Activated CD8-positive, alpha-beta T cell treated with anti-CD3 and anti-CD28 coated beads, Interleukin-2, amount 10 ng/mL, durations not matched to agents 7 days and 5 days (primary cell): ENCODE results near the gene HMGCS2. TPM values are rescaled to one million over a fixed set of nuclear protein-coding genes. Genes with fewer than 3 reads are reported as not detected.

Experiments
- ATAC-seq: fragments of 150-1000 bp; cut with Tn5 transposase; one replicate; pipeline ENCODE4 v1.10.0; 2021; ENCODE audit warnings: moderate library complexity
- CTCF ChIA-PET: fragments of 350-600 bp; sonication (Branson Sonifier 250); formaldehyde crosslinking; loops from one replicate; lab custom pipeline; 2021; ENCODE audit warnings: antibody characterized with exemption; lab: Charles Lee
- POLR2A ChIA-PET: fragments of 350-600 bp; sonication (Branson Sonifier 250); formaldehyde crosslinking; loops from one replicate; lab custom pipeline; 2021; ENCODE audit warnings: antibody characterized with exemption; lab: Charles Lee
- DNase-seq: peaks from one replicate; pipeline ENCODE4 v3.0.0-alpha.2; 2020
- H3K27ac Mint-ChIP-seq: one replicate; pipeline ENCODE4 v1.8.0; 2021; ENCODE audit warnings: mild to moderate bottlenecking, mixed read lengths
- H3K27me3 Mint-ChIP-seq: one replicate; pipeline ENCODE4 v1.8.0; 2021; ENCODE audit warnings: low read depth, mixed read lengths
- H3K36me3 Mint-ChIP-seq: one replicate; pipeline ENCODE4 v1.8.0; 2021; ENCODE audit warnings: low read depth, mixed read lengths
- H3K4me1 Mint-ChIP-seq: one replicate; pipeline ENCODE4 v1.8.0; 2021; ENCODE audit warnings: low read depth, mixed read lengths
- H3K4me3 Mint-ChIP-seq: one replicate; pipeline ENCODE4 v1.8.0; 2021; ENCODE audit warnings: mild to moderate bottlenecking, mixed read lengths
- H3K9me3 Mint-ChIP-seq: one replicate; pipeline ENCODE4 v1.8.0; 2022; ENCODE audit warnings: mixed read lengths; ENCODE audit not compliant: insufficient read depth
- total RNA-seq, 2 experiments: library from RNA; stranded (reverse); gene quantifications; one replicate each; pipeline ENCODE4 v1.2.3, GENCODE V29; 2021

Gene HMGCS2
- total RNA-seq, 2 experiments from 2014 or later = not detected

DNA sequence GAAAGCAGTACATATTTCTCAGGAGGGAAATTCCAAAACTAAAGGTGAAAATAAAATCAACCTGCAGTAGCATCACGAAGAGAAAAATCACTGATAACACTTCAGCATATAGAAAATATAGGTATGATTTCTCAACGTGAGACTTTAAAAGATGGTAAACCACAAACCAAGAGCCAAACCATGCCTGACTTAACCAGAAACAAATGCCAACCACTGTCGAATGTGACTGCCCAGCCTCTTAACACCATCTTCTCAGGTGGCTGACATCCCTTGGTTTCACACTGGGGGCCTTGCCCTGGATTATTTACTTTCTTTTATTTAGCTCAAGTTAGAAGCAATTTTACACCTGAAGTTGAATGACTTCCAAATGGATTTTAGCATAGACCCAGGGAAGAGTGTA lies 10.1 kb downstream of the HMGCS2 start:
- Mint-ChIP-seq H3K27me3 (peaks cover 32% of the 10 kb centered on the region), H3K27ac (no peak overlapping the region), H3K36me3 (no peaks in the 10 kb centered on the region), H3K4me3 (no peak overlapping the region), H3K4me1 (peaks cover 18% of the 10 kb centered on the region), H3K9me3 (no peaks in the 10 kb centered on the region)
- POLR2A ChIA-PET = no interaction called here
- CTCF ChIA-PET = interaction anchor here (1.0 to 1.3 kb wide), 2 partner anchors 15 to 51 kb away, joined by 3 to 5 read pairs; no protein-coding TSS in a partner anchor
- DNase-seq = no peak
- peak; percentile 53 for ATAC-seq

DNA sequence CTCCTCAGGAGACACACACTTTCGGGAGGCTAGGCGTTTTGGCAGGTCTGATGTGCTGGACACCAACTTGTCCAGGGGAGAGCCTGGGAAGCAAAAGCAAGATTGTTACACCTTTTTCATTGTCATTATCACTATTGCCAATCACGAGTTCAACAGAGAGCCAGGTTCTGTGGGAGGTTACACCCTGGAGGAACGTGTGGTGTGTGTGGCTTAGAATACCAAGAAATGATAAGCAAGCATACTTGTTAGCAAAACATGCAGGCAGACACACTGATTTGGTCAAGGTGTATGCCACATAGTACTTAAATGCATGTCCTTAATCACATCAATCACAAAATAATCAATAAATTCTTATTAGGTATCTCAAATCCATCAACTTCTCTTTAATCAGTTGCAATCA lies 16.1 kb downstream of the HMGCS2 start:
- Mint-ChIP-seq H3K9me3 (no peaks in the 10 kb centered on the region), H3K4me3 (no peak overlapping the region), H3K27ac (no peak overlapping the region), H3K27me3 (peaks cover 40% of the 10 kb centered on the region), H3K36me3 (no peaks in the 10 kb centered on the region), H3K4me1 (peaks cover 28% of the 10 kb centered on the region)
- ChIA-PET CTCF (interaction anchor here (1.3 to 1.7 kb wide), 2 partner anchors 9 to 56 kb away, joined by 3 to 4 read pairs; no protein-coding TSS in a partner anchor), POLR2A (no interaction called here)
- ATAC-seq (peak; percentile 64), DNase-seq (peak; percentile 35)

DNA sequence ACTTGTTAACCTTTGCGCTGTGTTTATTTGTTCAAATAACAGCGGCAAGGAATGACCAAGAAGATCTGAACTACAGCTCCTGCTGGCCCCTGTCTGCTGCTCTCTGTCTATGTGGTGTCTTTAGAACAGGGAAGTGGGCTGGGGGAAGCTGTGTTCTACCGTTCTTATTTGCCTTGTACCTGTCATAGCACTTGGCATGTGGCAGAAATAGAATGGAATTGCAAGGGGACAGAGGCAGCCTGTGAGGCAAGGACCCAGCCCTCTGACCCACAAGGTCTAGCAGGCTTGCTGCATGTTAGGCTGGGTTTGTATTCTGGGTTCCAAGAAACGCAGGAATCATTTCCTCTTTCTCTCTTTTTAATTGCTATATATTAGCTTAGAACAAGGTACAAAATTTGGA lies 20.7 kb downstream of the HMGCS2 start:
- CTCF ChIA-PET = interaction anchor here (1.1 to 5.7 kb wide), 2 partner anchors 20 to 60 kb away, joined by 3 to 48 read pairs; no protein-coding TSS in a partner anchor
- H3K9me3 Mint-ChIP-seq = no peaks in the 10 kb centered on the region
- POLR2A ChIA-PET = no interaction called here
- H3K27me3 Mint-ChIP-seq = peaks cover 23% of the 10 kb centered on the region
- H3K27ac Mint-ChIP-seq = no peak overlapping the region
- ATAC-seq (no peak), DNase-seq (no peak)
- H3K4me3 Mint-ChIP-seq = no peak overlapping the region
- peaks cover 34% of the 10 kb centered on the region for H3K4me1 Mint-ChIP-seq
- peaks cover 12% of the 10 kb centered on the region for H3K36me3 Mint-ChIP-seq

DNA sequence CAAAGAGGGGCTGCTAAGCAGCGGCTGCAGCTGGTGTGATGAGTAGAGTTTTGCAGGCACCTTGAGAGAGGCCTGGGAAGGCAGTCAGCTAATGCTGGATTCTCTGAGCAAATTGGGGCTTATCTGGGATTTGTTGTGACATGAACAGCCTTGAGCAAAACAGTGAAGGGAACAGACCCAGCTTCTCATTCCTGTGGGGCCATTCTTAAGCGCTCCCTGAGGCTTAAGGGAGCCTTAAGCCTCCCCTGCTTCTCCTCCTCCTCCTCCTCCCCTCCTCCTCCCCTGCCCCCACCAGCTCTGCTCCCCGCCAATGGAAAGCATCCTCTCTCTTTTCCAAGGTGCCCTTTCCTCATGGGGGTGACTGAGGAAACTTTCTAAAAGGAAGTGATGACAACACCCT lies 21.3 kb downstream of the HMGCS2 start:
- H3K27ac Mint-ChIP-seq = no peak overlapping the region
- CTCF ChIA-PET = interaction anchor here (5.7 kb wide), 1 partner anchor 61 kb away, joined by 48 read pairs; no protein-coding TSS in a partner anchor
- H3K9me3 Mint-ChIP-seq = no peaks in the 10 kb centered on the region
- ATAC-seq (no peak), DNase-seq (no peak)
- POLR2A ChIA-PET = no interaction called here
- peaks cover 13% of the 10 kb centered on the region for H3K36me3 Mint-ChIP-seq
- peaks cover 22% of the 10 kb centered on the region for H3K27me3 Mint-ChIP-seq
- no peak overlapping the region for H3K4me3 Mint-ChIP-seq
- H3K4me1 Mint-ChIP-seq = peaks cover 29% of the 10 kb centered on the region

DNA sequence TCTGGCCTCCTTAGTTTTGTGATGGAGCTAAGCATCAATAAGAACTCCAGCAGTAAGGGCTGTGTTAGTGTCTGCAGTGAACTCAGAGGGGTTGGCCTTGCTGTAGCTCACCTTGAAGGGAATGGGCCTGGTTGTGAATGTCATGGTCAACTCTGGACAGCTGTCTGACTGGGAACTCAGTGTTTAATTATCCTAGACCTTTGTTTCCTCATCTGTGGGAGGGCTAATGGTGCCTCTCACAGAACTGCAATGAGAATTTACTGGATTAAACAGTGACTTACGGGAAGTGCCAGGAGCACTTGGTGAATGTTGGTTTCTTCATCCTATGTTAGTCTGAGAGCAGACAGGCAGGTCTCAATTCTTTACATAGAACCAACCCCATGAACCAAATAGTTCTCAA lies 23.7 kb downstream of the HMGCS2 start:
- ATAC-seq (no peak), DNase-seq (no peak)
- H3K27ac Mint-ChIP-seq = no peak overlapping the region
- CTCF ChIA-PET = interaction anchor here (0.8 to 5.7 kb wide), 25 partner anchors 9 to 223 kb away, joined by 3 to 48 read pairs (median 5); partner anchors contain the start of gene REG4
- H3K27me3 Mint-ChIP-seq = peaks cover 8% of the 10 kb centered on the region
- no peaks in the 10 kb centered on the region for H3K9me3 Mint-ChIP-seq
- peaks cover 21% of the 10 kb centered on the region for H3K4me1 Mint-ChIP-seq
- H3K4me3 Mint-ChIP-seq = no peak overlapping the region
- POLR2A ChIA-PET = interaction anchor here (0.9 kb wide), 1 partner anchor 11 kb away, joined by 3 read pairs; no protein-coding TSS in a partner anchor
- peaks cover 23% of the 10 kb centered on the region for H3K36me3 Mint-ChIP-seq

DNA sequence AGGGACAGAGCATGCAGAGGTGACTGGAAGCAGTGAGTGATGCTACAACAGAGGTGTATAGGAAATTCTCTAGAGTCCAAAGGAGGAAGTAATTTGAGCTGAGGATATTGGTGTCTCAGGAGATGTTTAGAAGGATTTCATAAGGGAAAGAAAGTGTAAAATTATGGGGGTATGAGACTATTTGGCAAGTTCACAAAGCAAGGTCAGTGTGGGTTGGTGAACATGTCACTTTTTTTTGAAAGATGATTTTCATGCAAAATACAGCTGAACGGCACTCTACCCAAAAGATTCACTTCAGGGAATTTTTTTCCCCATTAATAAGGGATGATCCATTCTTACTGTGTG lies 24.1 kb downstream of the HMGCS2 start:
- peaks cover 4% of the 10 kb centered on the region for H3K27me3 Mint-ChIP-seq
- ChIA-PET CTCF (interaction anchor here (0.5 to 5.7 kb wide), 30 partner anchors 10 to 223 kb away, joined by 3 to 48 read pairs (median 4); partner anchors contain the start of gene REG4), POLR2A (interaction anchor here (0.9 kb wide), 1 partner anchor 11 kb away, joined by 3 read pairs; no protein-coding TSS in a partner anchor)
- no peaks in the 10 kb centered on the region for H3K9me3 Mint-ChIP-seq
- H3K36me3 Mint-ChIP-seq = peaks cover 23% of the 10 kb centered on the region
- no peak overlapping the region for H3K27ac Mint-ChIP-seq
- no peak for DNase-seq
- no peak for ATAC-seq
- H3K4me3 Mint-ChIP-seq = no peak overlapping the region
- H3K4me1 Mint-ChIP-seq = peaks cover 19% of the 10 kb centered on the region

DNA sequence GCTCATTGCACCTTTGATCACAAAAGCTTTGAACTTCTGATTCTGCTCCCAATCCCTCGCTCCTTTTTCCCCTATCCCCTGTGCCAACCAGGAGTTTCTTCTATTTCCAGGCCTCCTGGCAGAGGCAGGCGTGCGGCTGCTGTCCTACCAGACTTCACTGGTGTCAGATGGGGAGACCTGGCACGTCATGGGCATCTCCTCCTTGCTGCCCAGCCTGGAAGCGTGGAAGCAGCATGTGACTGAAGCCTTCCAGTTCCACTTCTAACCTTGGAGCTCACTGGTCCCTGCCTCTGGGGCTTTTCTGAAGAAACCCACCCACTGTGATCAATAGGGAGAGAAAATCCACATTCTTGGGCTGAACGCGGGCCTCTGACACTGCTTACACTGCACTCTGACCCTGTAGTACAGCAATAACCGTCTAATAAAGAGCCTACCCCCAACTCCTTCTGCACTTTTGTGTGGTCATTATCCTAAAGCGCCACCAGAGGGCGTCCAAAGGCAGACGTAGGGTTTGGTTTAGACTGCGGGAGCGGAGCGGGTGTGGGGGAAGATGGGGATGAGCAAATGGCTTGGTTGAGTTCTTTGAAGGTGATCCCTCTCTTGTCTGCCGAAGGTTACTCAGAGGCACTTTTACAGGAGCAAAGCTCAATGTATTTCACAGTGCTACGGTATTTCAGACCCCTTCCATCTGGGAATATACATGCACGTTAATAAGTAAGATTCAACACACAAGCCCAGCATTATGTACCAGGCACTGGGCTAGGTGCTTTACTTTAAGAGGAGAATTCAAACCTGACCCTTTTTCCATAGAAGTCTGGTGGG lies 24.7 kb downstream of the HMGCS2 start:
- POLR2A ChIA-PET = interaction anchor here (0.9 to 1.1 kb wide), 2 partner anchors 10 to 12 kb away, joined by 3 read pairs; no protein-coding TSS in a partner anchor
- H3K27me3 Mint-ChIP-seq = no peaks in the 10 kb centered on the region
- DNase-seq = peak; percentile 72
- no peaks in the 10 kb centered on the region for H3K9me3 Mint-ChIP-seq
- CTCF ChIA-PET = interaction anchor here (0.5 to 5.7 kb wide), 36 partner anchors 8 to 216 kb away, joined by 3 to 48 read pairs (median 4); partner anchors contain the start of genes PHGDH and REG4
- peaks cover 28% of the 10 kb centered on the region for H3K36me3 Mint-ChIP-seq
- H3K4me3 Mint-ChIP-seq = no peak overlapping the region
- H3K27ac Mint-ChIP-seq = peak overlapping the region; percentile 22
- H3K4me1 Mint-ChIP-seq = peaks cover 17% of the 10 kb centered on the region
- ATAC-seq = peak; percentile 81

DNA sequence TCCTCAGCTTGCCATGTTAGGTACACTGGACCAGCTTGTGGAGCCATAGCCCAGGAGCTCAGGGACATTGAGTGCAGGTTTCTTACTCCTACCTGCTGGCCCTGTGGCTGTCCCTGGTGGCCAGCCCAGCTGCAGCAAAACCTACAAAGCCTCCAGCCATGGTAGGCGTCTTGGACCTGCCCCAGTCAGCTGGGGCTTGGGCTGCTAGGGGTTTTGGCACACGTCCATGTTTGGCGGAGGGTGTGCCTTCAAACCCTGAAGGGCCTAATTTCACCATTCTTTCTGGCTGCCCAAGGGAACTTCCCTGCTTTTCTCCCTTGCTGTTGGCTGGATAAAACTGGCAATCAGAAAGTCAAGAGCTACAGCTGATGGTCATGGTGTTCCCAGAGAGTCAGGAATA lies 25.4 kb downstream of the HMGCS2 start:
- ChIA-PET CTCF (interaction anchor here (0.7 to 5.7 kb wide), 22 partner anchors 9 to 206 kb away, joined by 3 to 48 read pairs (median 4); partner anchors contain the start of genes PHGDH and REG4), POLR2A (interaction anchor here (1.1 kb wide), 1 partner anchor 9 kb away, joined by 3 read pairs; no protein-coding TSS in a partner anchor)
- Mint-ChIP-seq H3K4me1 (peaks cover 17% of the 10 kb centered on the region), H3K4me3 (no peak overlapping the region), H3K27me3 (no peaks in the 10 kb centered on the region), H3K9me3 (no peaks in the 10 kb centered on the region), H3K27ac (no peak overlapping the region), H3K36me3 (peaks cover 31% of the 10 kb centered on the region)
- DNase-seq (no peak), ATAC-seq (no peak)

DNA sequence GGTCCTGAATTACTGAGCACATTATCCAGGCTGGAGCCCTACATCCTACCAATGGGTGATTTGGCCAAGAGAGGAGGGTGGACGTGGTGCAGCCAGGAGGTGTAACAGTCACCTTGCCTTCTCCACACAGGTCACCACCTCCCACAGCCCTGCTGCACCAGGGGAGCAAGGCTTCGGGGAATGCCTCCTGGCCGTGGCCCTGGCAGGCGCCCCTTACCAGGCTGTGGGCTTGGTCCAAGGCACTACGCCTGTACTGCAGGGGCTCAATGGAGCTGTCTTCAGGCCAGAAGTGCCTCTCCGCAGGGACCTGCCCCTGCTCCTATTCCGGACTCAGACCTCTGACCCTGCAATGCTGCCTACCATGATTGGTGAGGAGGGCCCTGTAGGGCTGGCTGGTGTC lies 26.0 kb downstream of the HMGCS2 start:
- CTCF ChIA-PET = interaction anchor here (1.1 to 3.5 kb wide), 6 partner anchors 17 to 66 kb away, joined by 3 to 19 read pairs (median 4); no protein-coding TSS in a partner anchor
- POLR2A ChIA-PET = no interaction called here
- Mint-ChIP-seq H3K36me3 (peaks cover 35% of the 10 kb centered on the region), H3K4me3 (no peak overlapping the region), H3K27me3 (no peaks in the 10 kb centered on the region), H3K9me3 (no peaks in the 10 kb centered on the region), H3K27ac (no peak overlapping the region), H3K4me1 (peaks cover 17% of the 10 kb centered on the region)
- no peak for ATAC-seq
- DNase-seq = no peak

DNA sequence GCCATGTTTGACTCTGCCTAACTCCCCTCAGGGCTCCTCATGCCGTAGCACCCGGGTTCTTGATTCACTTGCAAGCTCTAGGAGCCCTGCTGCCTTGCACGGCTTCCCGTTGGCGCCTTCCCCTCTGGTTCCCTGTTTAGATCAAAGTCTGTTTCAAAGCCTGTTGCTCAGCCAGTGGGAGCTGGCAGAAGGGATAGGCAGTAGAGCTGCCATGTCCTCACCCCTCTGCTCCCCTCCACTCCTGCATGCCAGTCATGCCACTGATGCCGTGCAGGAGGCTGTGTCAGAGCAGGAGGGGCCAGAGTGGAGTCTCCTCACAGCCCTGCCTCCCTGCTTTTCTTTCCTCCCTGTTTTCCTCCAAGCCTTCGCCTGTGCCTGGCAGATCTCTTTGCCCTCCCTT lies 26.5 kb downstream of the HMGCS2 start:
- Mint-ChIP-seq H3K4me1 (peaks cover 17% of the 10 kb centered on the region), H3K27ac (no peak overlapping the region), H3K9me3 (no peaks in the 10 kb centered on the region), H3K27me3 (no peaks in the 10 kb centered on the region), H3K36me3 (peaks cover 38% of the 10 kb centered on the region), H3K4me3 (no peak overlapping the region)
- ATAC-seq (no peak), DNase-seq (no peak)
- CTCF ChIA-PET = interaction anchor here (1.8 to 3.5 kb wide), 2 partner anchors 43 to 67 kb away, joined by 7 to 19 read pairs; no protein-coding TSS in a partner anchor
- POLR2A ChIA-PET = no interaction called here

DNA sequence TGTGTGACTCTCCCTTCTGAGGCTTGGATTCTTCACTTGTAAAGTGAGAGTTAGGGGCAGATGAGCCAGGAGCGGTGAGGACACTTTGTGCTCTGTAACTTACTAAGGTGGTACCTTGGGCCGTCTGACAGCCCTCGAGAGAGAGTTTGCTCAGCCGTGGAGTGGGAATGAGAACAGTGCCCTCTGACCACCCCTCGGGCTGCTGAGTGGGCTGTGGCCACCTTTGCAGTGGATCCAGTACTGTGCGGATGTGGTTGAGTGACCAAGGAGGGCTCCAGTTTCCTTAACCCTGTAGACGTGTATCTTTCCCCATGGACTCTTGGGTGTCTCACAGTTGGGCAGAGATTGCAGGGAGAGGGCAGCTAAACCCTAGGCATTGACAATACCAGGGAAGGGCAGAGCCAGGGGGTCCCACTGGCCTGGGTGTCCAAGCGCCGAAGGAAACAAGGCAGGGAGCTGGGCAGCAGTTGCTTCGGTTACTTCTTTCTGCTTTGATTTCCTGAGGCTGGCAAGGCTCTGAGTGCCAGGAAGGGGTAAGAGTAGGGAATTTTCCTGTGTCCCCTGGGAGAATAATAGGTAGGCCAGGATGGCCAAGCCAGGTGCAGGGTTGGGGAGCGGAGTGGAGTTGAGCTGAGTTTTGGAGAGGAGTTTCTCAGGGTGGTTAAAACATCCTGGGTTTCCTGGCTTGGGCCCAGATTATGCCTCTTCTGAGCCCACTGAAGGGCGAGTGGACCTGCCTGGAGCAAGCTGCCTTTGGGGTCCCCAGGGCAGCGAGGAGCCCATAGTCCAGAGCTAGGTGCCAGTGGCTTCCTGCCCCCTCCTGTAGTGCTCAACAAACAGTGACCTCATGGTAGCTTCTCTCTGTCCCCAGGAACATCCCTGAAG lies 27.6 kb downstream of the HMGCS2 start:
- CTCF ChIA-PET = interaction anchor here (1.8 kb wide), 1 partner anchor 68 kb away, joined by 7 read pairs; no protein-coding TSS in a partner anchor
- H3K27me3 Mint-ChIP-seq = no peaks in the 10 kb centered on the region
- H3K36me3 Mint-ChIP-seq = peaks cover 48% of the 10 kb centered on the region
- no peaks in the 10 kb centered on the region for H3K9me3 Mint-ChIP-seq
- peak overlapping the region; percentile 27 for H3K27ac Mint-ChIP-seq
- H3K4me3 Mint-ChIP-seq = no peak overlapping the region
- DNase-seq (no peak), ATAC-seq (no peak)
- peaks cover 17% of the 10 kb centered on the region for H3K4me1 Mint-ChIP-seq
- POLR2A ChIA-PET = no interaction called here
